SK-N-MC (cell line): Measurements from ENCODE around the gene SLC18A3.

ENCODE experiments used
- DNase-seq: peaks from one replicate; pipeline ENCODE4 v3.0.0-alpha.2; 2011; ENCODE audit warnings: low read depth, low spot score
- H3K27ac ChIP-seq: fragments of 200-600 bp; sonication (generic); 2 replicates; pipeline ENCODE4 v1.5.1; 2016; ENCODE audit warnings: mixed run types
- H3K36me3 ChIP-seq: fragments of 200-600 bp; sonication (generic); 2 replicates; pipeline ENCODE4 v1.6.1; 2017; ENCODE audit warnings: antibody characterized with exemption, low read length, mixed read lengths; ENCODE audit not compliant: insufficient read depth
- H3K4me3 ChIP-seq: fragments of 200-600 bp; sonication (generic); 2 replicates; pipeline ENCODE4 v1.5.1; 2016
- H3K9ac ChIP-seq: fragments of 200-600 bp; sonication (generic); 2 replicates; pipeline ENCODE4 v1.8.0; 2017; ENCODE audit warnings: mixed run types, mixed read lengths; ENCODE audit not compliant: insufficient read length
- H3K9me3 ChIP-seq: fragments of 200-600 bp; sonication (generic); 2 replicates; pipeline ENCODE4 v1.6.1; 2017; ENCODE audit warnings: low read depth, mild to moderate bottlenecking, antibody characterized with exemption, low read length, moderate library complexity, mixed read lengths
- EZH2 ChIP-seq: fragments of 200-600 bp; sonication (generic); IDR thresholded peaks from one replicate; pipeline ENCODE4 v1.6.1; 2017; ENCODE audit warnings: antibody characterized with exemption
- FOXP2 ChIP-seq: optimal IDR thresholded peaks from 2 replicates; pipeline ENCODE3; 2011; ENCODE audit warnings: mild to moderate bottlenecking, moderate library complexity; ENCODE audit not compliant: insufficient read depth; ENCODE audit errors: extremely low read length, control extremely low read depth
- POLR2AphosphoS5 ChIP-seq: IDR thresholded peaks from 2 replicates; pipeline ENCODE4 v1.6.1; 2012; ENCODE audit warnings: mild to moderate bottlenecking, low read depth, low read length, borderline replicate concordance

SLC18A3 gene

GRCh38 chr10:49572594-49573114 is 37.5 kb upstream of the SLC18A3 start:
- no peak overlapping the region for H3K9ac ChIP-seq
- TF ChIP-seq FOXP2 (no peak), POLR2AphosphoS5 (no peak), EZH2 (no peak)
- H3K4me3 ChIP-seq: no peak overlapping the region
- H3K36me3 ChIP-seq: no peaks in the 10 kb centered on the region
- H3K9me3 ChIP-seq: no peaks in the 10 kb centered on the region
- no peak overlapping the region for H3K27ac ChIP-seq
- DNase-seq: no peak

- Histone ChIP-seq H3K36me3 (no peaks in the 10 kb centered on the region), H3K9ac (no peak overlapping the region), H3K4me3 (no peak overlapping the region), H3K27ac (no peak overlapping the region), H3K9me3 (no peaks in the 10 kb centered on the region)
- no peak for TF ChIP-seq EZH2
- no peak for TF ChIP-seq POLR2AphosphoS5
- no peak for TF ChIP-seq FOXP2
- no peak for DNase-seq
These were observed 34.5 kb upstream of the SLC18A3 start for GRCh38 chr10:49575489-49576072.

GRCh38 chr10:49577182-49577925 is 32.8 kb upstream of the SLC18A3 start:
- DNase-seq: no peak
- no peak overlapping the region for H3K4me3 ChIP-seq
- no peak overlapping the region for H3K27ac ChIP-seq
- no peaks in the 10 kb centered on the region for H3K9me3 ChIP-seq
- no peak overlapping the region for H3K9ac ChIP-seq
- TF ChIP-seq POLR2AphosphoS5: no peak
- no peak for TF ChIP-seq FOXP2
- no peak for TF ChIP-seq EZH2
- H3K36me3 ChIP-seq: no peaks in the 10 kb centered on the region

GRCh38 chr10:49578392-49578791 is 31.7 kb upstream of the SLC18A3 start:
- no peaks in the 10 kb centered on the region for H3K9me3 ChIP-seq
- DNase-seq: no peak
- no peak overlapping the region for H3K27ac ChIP-seq
- no peak for TF ChIP-seq FOXP2
- no peak for TF ChIP-seq EZH2
- no peak for TF ChIP-seq POLR2AphosphoS5
- H3K36me3 ChIP-seq: no peaks in the 10 kb centered on the region
- H3K4me3 ChIP-seq: no peak overlapping the region
- no peak overlapping the region for H3K9ac ChIP-seq

- peak; percentile 18 for DNase-seq
These were observed 30.5 kb upstream of the SLC18A3 start for GRCh38 chr10:49579621-49580020.

GRCh38 chr10:49585387-49585786 is 24.7 kb upstream of the SLC18A3 start:
- Histone ChIP-seq H3K9me3 (no peaks in the 10 kb centered on the region), H3K27ac (no peak overlapping the region), H3K4me3 (no peak overlapping the region), H3K9ac (no peak overlapping the region), H3K36me3 (no peaks in the 10 kb centered on the region)
- DNase-seq: no peak
- TF ChIP-seq POLR2AphosphoS5 (no peak), EZH2 (no peak), FOXP2 (no peak)

More at GRCh38 chr10:49579621-49580020, 30.5 kb upstream of the SLC18A3 start:
- Histone ChIP-seq H3K4me3 (no peak overlapping the region), H3K9ac (no peak overlapping the region), H3K27ac (peak overlapping the region; percentile 74; the same call in 1 of the 2 replicates), H3K9me3 (no peaks in the 10 kb centered on the region), H3K36me3 (no peaks in the 10 kb centered on the region)
- TF ChIP-seq EZH2 (no peak), POLR2AphosphoS5 (no peak), FOXP2 (no peak)

GRCh38 chr10:49587981-49588380 is 22.1 kb upstream of the SLC18A3 start:
- no peak overlapping the region for H3K27ac ChIP-seq
- no peak overlapping the region for H3K4me3 ChIP-seq
- H3K9me3 ChIP-seq: no peaks in the 10 kb centered on the region
- no peak for DNase-seq
- H3K9ac ChIP-seq: no peak overlapping the region
- TF ChIP-seq FOXP2 (no peak), EZH2 (no peak), POLR2AphosphoS5 (no peak)
- H3K36me3 ChIP-seq: no peaks in the 10 kb centered on the region

GRCh38 chr10:49592726-49593563 is 17.2 kb upstream of the SLC18A3 start:
- Histone ChIP-seq H3K27ac (no peak overlapping the region), H3K4me3 (no peak overlapping the region), H3K9me3 (no peaks in the 10 kb centered on the region), H3K9ac (no peak overlapping the region), H3K36me3 (no peaks in the 10 kb centered on the region)
- no peak for DNase-seq
- TF ChIP-seq POLR2AphosphoS5: no peak
